HG03342 (cell line): ENCODE results near the gene HDGFL2.

Experiments used
- ATAC-seq: cut with Tn5 transposase; IDR thresholded peaks from one replicate; pipeline ENCODE4 v1.9.1; 2021; ENCODE audit warnings: mild to moderate bottlenecking, moderate library complexity; ENCODE audit not compliant: unreplicated experiment

The HDGFL2 gene

GRCh38 chr19:4496304-4496703 is 24.2 kb downstream of the HDGFL2 start:
- ATAC-seq, result no peak

- no peak for ATAC-seq
Observed at GRCh38 chr19:4497770-4498389, 25.8 kb downstream of the HDGFL2 start.

DNA sequence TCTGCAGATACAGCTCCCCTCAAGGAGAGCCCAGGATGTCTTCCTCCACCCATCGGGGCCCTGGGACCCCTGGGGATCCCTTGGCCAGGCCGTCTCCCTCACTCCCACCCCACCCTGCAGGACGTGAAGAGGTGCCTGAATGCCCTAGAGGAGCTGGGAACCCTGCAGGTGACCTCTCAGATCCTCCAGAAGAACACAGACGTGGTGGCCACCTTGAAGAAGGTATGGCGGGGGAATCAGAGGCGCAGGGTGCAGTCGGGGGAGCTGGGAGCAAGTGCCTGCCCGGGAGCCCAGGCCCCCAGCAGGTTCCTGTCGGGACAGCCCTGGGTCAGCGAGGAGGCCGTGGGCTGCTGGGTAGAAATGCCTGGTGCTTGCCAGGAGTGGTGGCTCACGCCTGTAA is 26.6 kb downstream of the HDGFL2 start:
- ATAC-seq, result no peak

GRCh38 chr19:4499318-4499717 is 27.2 kb downstream of the HDGFL2 start:
- ATAC-seq, result no peak

- ATAC-seq, result no peak
Observed at GRCh38 chr19:4499855-4500254, 27.8 kb downstream of the HDGFL2 start.

DNA sequence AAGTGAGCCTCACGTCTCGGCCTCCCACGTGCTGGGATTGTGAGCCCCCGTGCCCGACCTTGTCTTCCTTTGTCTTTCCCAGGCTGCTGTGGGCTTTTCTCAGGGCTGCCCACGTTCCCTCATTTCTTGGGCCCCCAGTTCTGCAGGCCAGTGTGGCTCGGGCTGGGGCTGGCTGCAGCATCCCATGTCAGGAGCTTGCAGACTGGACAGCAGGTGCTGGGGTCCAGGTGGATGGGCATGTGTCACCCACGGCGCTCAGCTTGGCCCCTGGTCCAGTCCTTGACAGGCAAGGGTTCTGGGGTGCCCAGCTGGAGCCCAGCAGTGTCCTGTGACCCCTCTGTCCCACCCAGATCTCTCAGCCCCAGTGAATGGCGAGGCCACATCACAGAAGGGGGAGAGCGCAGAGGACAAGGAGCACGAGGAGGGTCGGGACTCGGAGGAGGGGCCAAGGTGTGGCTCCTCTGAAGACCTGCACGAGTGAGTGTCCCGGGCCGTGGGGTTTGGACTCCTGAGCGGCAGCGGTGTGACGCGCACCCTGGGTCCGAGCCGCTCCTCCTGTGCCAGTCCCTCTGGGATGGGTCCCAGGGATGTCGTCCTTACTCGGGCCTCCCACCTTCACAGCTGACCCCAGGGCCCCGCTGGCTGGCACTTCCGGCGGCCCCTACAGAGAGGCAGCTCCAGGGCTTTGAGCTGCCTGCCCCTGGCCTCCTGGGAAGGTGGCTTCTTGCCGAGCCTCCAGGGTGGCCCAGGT is 28.9 kb downstream of the HDGFL2 start:
- ATAC-seq, result no peak

DNA sequence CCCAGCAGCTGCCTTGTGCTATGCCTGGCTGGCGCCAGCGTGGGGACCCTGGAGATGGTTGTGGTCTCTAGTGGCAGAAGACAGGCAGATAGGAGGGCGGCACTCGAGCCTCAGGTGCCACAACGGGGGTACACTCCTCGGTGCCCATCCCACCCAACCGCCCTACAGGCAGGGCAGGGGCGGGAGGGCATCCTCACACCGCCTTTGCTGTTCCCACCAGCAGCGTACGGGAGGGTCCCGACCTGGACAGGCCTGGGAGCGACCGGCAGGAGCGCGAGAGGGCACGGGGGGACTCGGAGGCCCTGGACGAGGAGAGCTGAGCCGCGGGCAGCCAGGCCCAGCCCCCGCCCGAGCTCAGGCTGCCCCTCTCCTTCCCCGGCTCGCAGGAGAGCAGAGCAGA is 29.6 kb downstream of the HDGFL2 start:
- ATAC-seq, result no peak

DNA sequence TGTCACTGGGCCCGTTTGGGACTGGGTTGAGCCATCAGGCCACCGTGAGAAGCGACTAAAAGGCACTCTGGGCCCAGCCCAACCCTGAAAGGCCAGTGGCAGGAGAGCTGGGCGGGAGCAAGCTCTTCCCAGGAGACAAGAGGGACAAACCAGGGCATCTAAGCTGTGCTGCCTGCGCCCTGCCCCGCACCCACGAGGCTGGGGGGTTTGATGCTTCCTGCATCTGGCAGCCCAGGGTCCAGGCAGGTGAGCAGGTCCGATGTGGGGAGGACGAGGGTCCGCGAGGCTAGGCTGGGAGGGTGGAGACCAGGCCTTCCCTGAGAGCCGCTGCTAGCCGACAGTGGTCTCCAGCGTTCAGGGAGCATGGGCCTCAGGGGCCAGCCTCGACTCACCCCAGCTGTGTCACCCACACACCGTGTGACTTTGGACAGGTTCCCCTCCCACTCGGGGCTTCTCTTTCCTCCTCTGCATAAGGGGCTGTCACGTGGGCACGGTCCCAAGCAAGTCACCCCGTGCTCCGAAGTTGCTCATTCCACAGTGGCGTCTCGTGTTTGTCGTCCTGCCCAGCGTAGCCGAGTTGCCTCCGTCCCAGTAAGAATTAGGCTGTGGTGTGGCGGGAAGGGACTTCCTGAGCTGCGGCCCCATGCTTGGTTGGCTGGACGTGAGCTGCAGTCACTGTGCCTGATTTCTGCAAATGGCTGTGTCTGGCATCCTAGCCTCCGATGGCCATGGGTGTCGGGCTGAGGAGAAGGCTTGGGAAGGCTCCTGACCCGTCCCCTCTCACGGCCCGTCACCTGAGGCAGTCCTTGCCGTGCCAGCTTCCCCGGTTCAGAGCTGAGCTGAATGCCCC is 30.4 kb downstream of the HDGFL2 start:
- ATAC-seq, result no peak

DNA sequence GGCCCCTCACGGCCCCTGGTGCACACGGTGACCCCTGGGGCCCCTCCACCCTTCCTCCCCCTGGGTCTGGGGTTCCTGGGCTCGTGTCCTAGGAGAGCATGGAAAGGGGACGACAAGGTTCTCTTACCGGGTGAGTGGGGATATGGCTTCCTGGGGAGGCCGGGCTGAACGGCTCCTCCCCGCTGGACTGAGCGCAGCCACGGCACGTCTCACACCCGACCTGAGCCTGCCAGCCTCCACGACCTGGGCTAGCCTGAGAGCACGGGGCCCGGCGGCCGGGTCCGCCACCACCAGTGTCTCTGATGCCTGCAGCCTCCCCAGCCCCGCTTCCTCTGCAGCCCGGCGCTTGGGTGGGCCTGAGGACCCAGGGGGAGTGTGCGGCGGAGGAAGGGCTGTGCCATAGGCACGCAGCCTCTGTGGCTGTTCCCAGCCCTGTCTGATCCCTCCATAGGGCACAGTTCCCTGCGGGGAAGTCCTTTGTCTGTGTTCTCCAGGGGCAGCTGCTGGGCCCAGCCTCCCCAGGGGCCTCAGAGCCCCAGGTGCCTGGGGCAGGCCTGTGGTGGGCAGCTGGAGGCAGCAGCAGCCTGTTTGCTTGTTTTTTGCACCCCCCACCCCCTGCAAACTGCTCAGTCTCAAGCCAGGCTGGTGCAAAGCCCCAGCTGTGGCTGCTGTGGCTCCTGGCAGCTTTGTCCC is 31.2 kb downstream of the HDGFL2 start:
- ATAC-seq, result no peak

DNA sequence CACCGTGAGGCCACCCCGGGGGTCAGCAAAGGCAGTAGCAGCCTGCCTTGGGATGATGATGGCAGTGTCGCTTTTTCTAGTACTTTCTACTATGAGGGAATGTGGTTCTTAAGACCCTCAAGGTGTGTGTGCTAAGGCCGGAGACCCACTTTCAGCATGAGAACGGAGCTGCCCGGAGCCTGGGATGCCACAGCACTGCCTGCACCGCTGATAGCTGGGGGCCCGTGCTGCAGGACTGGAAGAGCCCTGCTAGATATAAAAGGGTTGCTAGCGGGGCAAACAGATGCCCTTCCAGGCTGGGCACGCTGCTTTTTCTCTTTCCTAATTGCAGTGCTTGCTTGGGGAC is 31.7 kb downstream of the HDGFL2 start:
- ATAC-seq, result no peak

- ATAC-seq, result no peak
Observed at GRCh38 chr19:4504297-4504701, 32.2 kb downstream of the HDGFL2 start.

- ATAC-seq, result no peak
Observed at GRCh38 chr19:4504891-4505569, 32.9 kb downstream of the HDGFL2 start.

DNA sequence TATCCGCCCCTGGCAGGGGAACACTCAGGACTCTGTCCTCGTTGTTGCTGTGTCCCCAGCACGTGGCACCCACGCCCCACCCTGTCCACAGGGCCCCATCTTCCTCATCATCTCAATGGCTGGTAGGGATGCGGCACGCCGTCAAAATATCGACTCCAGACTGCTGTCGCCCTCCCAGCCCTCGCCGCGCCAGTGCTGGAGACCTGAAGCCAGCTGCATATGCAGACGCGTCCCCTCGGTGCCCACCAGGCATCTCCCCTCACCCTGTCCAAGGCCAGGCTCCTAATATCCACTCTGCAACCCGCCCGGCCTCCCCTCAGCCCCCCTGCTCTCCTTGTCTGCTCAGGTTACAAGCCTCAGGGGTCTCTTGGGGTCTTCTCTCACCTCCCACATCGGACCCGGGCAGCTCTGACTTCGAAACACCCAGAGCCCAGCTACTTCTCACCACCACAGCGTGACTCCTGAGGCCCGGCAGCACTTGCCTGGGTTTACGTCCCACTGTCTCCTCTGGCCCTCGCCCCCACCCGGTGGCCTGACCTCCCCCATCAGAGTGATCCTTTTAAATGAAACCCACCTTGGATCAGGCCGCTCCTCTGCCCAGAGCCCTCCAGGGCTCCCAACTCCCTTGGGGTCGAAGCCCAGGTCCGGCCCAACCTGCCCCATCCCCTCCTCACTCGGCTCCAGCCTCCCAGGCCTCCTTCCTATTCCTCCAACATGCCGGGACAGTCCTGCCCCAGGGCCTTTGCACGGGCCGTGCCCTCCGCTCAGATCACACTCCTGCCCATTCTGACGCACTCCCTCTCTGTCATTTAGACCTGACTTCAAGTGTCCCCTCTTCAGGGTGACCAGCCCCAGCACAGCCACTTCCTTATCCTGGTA is 33.7 kb downstream of the HDGFL2 start:
- ATAC-seq, result no peak

- ATAC-seq, result no peak
Observed at GRCh38 chr19:4506449-4507149, 34.5 kb downstream of the HDGFL2 start.

- ATAC-seq, result no peak
Observed at GRCh38 chr19:4507150-4507452, 35.0 kb downstream of the HDGFL2 start.

GRCh38 chr19:4507804-4508203 is 35.7 kb downstream of the HDGFL2 start:
- no peak for ATAC-seq

DNA sequence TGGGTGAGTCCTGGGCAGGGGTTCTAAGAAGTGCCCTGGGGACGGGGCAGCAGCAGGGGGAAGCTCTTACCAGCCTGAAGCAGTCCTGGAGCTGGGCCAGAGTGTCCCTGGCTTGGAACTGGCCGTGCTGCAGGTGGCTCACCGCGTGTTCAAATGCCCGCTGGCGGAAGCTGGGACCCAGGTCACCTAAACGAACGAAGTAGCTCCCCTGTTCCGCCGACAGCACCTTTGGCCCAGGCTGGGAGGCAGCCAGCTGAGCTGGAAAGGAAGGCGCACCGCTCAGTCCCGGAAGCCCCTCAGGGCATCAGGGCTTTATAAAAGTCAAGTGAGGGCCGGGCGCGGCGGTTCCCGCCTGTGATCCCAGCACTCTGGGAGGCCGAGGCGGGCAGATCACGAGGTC is 36.6 kb downstream of the HDGFL2 start:
- ATAC-seq, result no peak

DNA sequence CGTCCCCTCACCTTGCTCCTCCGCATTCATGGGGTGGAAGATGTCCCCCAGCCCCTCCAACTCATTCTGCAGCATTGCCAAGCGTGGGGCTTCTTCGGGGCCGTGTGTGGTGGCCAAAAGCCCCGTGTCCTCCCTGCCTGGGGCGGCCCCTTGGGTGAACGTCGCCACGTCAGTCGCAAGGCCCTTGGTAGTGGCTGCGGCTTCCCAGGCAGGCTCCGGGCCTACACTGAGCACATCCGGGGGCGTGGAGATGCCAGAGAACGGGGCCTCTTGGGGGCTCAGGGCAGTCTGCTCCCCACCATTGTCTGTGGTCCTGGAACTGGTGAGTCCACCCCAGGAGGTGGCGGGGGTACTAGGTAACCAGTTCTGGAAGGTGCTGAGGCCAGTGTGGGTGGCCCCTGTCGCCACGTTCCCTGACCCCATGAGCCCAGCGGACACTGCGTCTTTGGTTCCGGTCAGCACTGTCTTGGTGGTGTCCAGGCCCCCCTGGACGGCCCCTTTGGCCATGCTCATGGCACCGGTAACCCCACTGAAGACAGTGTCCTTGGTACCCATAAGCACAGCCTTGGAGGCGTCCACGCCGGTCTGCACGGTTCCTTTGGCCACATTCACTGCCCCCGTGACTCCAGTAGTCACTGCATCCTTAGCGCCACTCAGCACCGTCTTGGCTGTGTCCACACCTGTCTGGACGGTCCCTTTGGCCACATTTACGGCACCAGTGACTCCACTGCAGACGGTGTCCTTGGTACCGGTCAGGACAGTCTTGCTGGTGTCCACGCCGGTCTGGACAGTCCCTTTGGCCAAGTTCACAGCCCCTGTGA is 38.5 kb downstream of the HDGFL2 start:
- no peak for ATAC-seq
